OCI-LY1 (cell line): ENCODE data around the gene RDH5.

ENCODE experiments used
- H2AFZ ChIP-seq: fragments of 200-600 bp; sonication (generic), shearing (Covaris generic); 2 replicates; pipeline ENCODE4 v1.6.0; 2014; ENCODE audit warnings: antibody characterized with exemption, mild to moderate bottlenecking, low read length
- H3F3A ChIP-seq: fragments of 200-600 bp; sonication (generic), shearing (Covaris generic); 2 replicates; pipeline ENCODE4 v1.6.0; 2014; ENCODE audit warnings: mild to moderate bottlenecking, antibody characterized with exemption, low read length, moderate library complexity; ENCODE audit not compliant: insufficient read depth
- H3K27ac ChIP-seq: fragments of 200-600 bp; sonication (generic); 2 replicates; pipeline ENCODE4 v1.5.1; 2014; ENCODE audit warnings: low read length, mixed run types, mild to moderate bottlenecking, low read depth; ENCODE audit not compliant: poor library complexity, severe bottlenecking
- H3K27me3 ChIP-seq: fragments of 200-600 bp; sonication (generic); 2 replicates; pipeline ENCODE4 v1.6.0; 2014; ENCODE audit warnings: antibody characterized with exemption, mild to moderate bottlenecking, low read length, moderate library complexity; ENCODE audit not compliant: insufficient read depth
- H3K36me3 ChIP-seq: fragments of 200-600 bp; sonication (generic); 2 replicates; pipeline ENCODE4 v1.6.1; 2014; ENCODE audit warnings: mild to moderate bottlenecking, antibody characterized with exemption, low read length, moderate library complexity, mixed read lengths; ENCODE audit not compliant: insufficient read depth
- H3K4me1 ChIP-seq: fragments of 200-600 bp; sonication (generic); 2 replicates; pipeline ENCODE4 v1.5.1; 2014; ENCODE audit warnings: mild to moderate bottlenecking, low read length, moderate library complexity; ENCODE audit not compliant: insufficient read depth, severe bottlenecking
- H3K4me2 ChIP-seq: fragments of 200-600 bp; sonication (generic), shearing (Covaris generic); 2 replicates; pipeline ENCODE4 v1.6.1; 2014; ENCODE audit warnings: low read length
- H3K4me3 ChIP-seq: fragments of 200-600 bp; sonication (generic); 2 replicates; pipeline ENCODE4 v1.5.1; 2014; ENCODE audit warnings: low read length, low read depth, mild to moderate bottlenecking, mixed read lengths; ENCODE audit not compliant: poor library complexity, severe bottlenecking
- H3K79me2 ChIP-seq: fragments of 200-600 bp; shearing (Covaris generic); 2 replicates; pipeline ENCODE4 v1.6.1; 2016; ENCODE audit warnings: mixed run types, low read length, mixed read lengths; ENCODE audit not compliant: insufficient read depth
- H3K9ac ChIP-seq: fragments of 200-600 bp; sonication (generic), shearing (Covaris generic); 2 replicates; pipeline ENCODE4 v1.6.1; 2014; ENCODE audit warnings: mild to moderate bottlenecking, low read length, mixed read lengths
- H3K9me2 ChIP-seq: fragments of 200-600 bp; sonication (generic), shearing (Covaris generic); 2 replicates; pipeline ENCODE4 v1.6.1; 2014; ENCODE audit warnings: low read depth, mild to moderate bottlenecking, low read length, mixed read lengths
- H3K9me3 ChIP-seq: fragments of 200-600 bp; shearing (Covaris generic); 2 replicates; pipeline ENCODE4 v1.6.1; 2014; ENCODE audit warnings: low read length, mixed read lengths
- H4K20me1 ChIP-seq: fragments of 200-600 bp; sonication (generic), shearing (Covaris generic); 2 replicates; pipeline ENCODE4 v1.6.0; 2016; ENCODE audit warnings: mild to moderate bottlenecking, low read length; ENCODE audit not compliant: insufficient read depth
- CTCF ChIP-seq: fragments of 200-600 bp; sonication (generic), shearing (Covaris generic); IDR thresholded peaks from 2 replicates; pipeline ENCODE4 v1.5.1; 2017; ENCODE audit warnings: mild to moderate bottlenecking, antibody characterized with exemption, low read length, moderate library complexity, mixed read lengths
- EZH2 ChIP-seq: fragments of 200-600 bp; sonication (generic), shearing (Covaris generic); IDR thresholded peaks from 2 replicates; pipeline ENCODE4 v1.8.0; 2017; ENCODE audit warnings: borderline replicate concordance, mixed run types, mild to moderate bottlenecking, antibody characterized with exemption, low read length, moderate library complexity, mixed read lengths

Gene RDH5

GRCh38 chr12:55720894-55721444 lies 776 bp downstream of the RDH5 start:
- no peaks in the 10 kb centered on the region for H3K9me3 ChIP-seq
- H3K79me2 ChIP-seq: no peaks in the 10 kb centered on the region
- H3K4me2 ChIP-seq: no peak overlapping the region
- no peak overlapping the region for H2AFZ ChIP-seq
- TF ChIP-seq EZH2: no peak
- TF ChIP-seq CTCF: peak; percentile 28; the same call in 1 of the 2 replicates
- H3K36me3 ChIP-seq: no peaks in the 10 kb centered on the region
- peaks cover 39% of the 10 kb centered on the region for H3K4me1 ChIP-seq
- peaks cover 3% of the 10 kb centered on the region; the same call in 1 of the 2 replicates for H3F3A ChIP-seq
- no peaks in the 10 kb centered on the region for H3K27me3 ChIP-seq
- no peak overlapping the region for H3K9ac ChIP-seq
- no peaks in the 10 kb centered on the region for H4K20me1 ChIP-seq
- H3K9me2 ChIP-seq: no peaks in the 10 kb centered on the region
- H3K27ac ChIP-seq: no peak overlapping the region
- no peak overlapping the region for H3K4me3 ChIP-seq

GRCh38 chr12:55721601-55722213 lies 1.5 kb downstream of the RDH5 start:
- Histone ChIP-seq H3F3A (peaks cover 3% of the 10 kb centered on the region; the same call in 1 of the 2 replicates), H3K79me2 (no peaks in the 10 kb centered on the region), H3K9ac (no peak overlapping the region), H3K4me3 (no peak overlapping the region), H3K9me3 (no peaks in the 10 kb centered on the region), H2AFZ (no peak overlapping the region), H3K27ac (no peak overlapping the region), H3K4me2 (no peak overlapping the region), H3K4me1 (peaks cover 39% of the 10 kb centered on the region), H4K20me1 (no peaks in the 10 kb centered on the region), H3K36me3 (no peaks in the 10 kb centered on the region), H3K9me2 (no peaks in the 10 kb centered on the region), H3K27me3 (no peaks in the 10 kb centered on the region)
- no peak for TF ChIP-seq EZH2
- TF ChIP-seq CTCF: no peak

- Histone ChIP-seq H3K27ac (peak overlapping the region; percentile 51), H3K4me1 (peaks cover 39% of the 10 kb centered on the region), H3K79me2 (no peaks in the 10 kb centered on the region), H3K4me2 (no peak overlapping the region), H2AFZ (no peak overlapping the region), H3K27me3 (no peaks in the 10 kb centered on the region), H3K9me3 (no peaks in the 10 kb centered on the region), H3K36me3 (no peaks in the 10 kb centered on the region), H3K9ac (no peak overlapping the region; the same call in 1 of the 2 replicates), H3K4me3 (no peak overlapping the region), H3F3A (peaks cover 3% of the 10 kb centered on the region; the same call in 1 of the 2 replicates), H4K20me1 (no peaks in the 10 kb centered on the region), H3K9me2 (no peaks in the 10 kb centered on the region)
- no peak for TF ChIP-seq EZH2
Measured at GRCh38 chr12:55722948-55723347, 2.8 kb downstream of the RDH5 start.
